Kidney tubule cell (primary cell): ENCODE results near the gene CNTLN.
"Not testable (repeated sequence)": the region's sequence is repeated elsewhere in the genome, so short reads cannot be mapped to it uniquely, and the experiment has no call there.

ENCODE experiments used
- DNase-seq: peaks from one replicate; pipeline ENCODE4 v3.0.0-alpha.2; 2018; ENCODE audit warnings: low spot score

CNTLN gene

GRCh38 chr9:17171309-17172094 lies 36.7 kb downstream of the CNTLN start:
- DNase-seq, result no peak

DNA sequence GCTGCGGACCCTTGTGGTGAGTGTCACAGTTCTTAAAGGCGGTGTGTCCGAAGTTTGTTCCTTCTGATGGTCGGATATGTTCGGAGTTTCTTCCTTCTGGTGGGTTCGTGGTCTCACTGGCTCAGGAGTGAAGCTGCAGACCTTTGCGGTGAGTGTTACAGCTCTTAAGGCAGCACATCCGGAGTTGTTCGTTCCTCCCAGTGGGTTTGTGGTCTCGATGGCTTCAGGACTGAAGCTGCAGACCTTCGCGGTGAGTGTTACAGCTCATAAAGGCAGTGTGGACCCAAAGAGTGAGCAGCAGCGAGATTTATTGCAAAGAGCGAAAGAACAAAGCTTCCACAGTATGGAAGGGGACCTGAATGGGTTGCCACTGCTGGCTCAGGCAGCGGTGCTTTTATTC lies 42.7 kb downstream of the CNTLN start:
- not testable (repeated sequence) for DNase-seq

DNA sequence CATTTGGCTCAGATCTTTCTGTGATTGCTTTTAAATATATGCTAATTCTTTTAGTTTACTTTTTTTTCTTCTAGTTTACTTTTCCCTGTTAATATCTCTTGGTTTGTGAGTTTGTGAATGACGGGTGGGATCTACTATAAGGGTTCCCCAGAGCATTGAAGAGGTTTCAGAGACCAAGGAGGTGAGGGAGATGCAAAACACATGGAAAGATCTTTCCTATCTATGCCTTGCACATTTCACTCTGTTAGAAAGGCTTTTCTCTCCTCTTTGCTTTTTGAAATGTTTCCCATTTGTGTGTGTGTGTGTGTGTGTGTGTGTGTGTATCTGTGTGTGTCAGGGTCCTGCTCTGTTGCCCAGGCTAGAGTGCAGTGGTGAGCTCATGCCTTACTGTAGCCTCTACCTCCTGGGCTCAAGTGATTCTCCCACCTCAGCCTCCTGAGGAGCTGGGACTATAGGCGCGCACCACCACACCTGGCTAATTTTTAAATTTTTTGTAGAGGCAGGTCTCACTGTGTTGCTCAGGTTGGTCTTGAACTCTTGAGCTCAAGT lies 50.7 kb downstream of the CNTLN start:
- DNase-seq, result no peak

GRCh38 chr9:17191082-17191481 lies 56.2 kb downstream of the CNTLN start:
- no peak for DNase-seq

DNA sequence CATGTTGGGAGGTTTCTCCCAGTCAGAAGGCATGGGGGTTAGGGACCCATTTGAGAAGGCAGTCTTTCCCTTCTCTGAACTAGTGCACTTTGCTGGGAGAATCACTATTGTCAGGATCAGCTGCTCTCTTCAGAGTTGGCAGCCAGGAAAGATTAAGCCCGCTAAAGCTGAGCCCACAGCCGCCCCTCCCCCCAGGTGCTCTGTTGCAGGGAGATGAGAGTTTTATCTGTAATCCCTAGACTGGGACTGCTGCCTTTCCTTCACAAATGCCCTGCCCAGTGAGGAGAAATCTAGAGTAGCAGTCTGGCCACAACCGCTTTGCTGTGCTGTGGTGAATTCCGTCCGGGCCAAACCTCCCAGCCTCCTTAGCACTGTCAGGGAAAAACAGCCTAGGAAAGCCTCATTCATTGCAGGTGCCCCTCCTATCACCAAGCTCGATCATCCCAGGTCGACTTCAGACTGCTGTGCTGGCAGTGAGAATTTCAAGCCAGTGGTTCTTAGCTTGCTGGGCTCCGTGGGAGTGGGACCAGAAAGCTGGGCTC lies 69.8 kb downstream of the CNTLN start:
- no peak for DNase-seq

DNA sequence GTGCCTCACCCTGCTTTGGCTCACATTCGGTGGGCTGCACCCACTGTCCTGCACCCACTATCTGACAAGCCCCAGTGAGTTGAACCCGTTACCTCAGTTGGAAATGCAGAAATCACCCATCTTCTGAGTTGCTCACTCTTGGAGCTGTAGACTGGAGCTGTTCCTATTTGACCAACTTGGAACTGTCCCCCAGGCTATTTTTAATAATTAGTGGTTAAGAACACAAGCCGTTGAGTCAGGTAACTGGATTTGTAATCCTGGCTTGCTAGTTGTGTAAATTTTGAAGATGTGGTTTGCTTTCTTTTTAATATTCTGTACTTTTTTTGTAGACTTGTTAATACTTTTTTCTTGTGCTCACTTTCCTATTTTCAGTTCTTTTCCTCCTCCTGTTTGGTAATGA lies 81.2 kb downstream of the CNTLN start:
- no peak for DNase-seq

DNA sequence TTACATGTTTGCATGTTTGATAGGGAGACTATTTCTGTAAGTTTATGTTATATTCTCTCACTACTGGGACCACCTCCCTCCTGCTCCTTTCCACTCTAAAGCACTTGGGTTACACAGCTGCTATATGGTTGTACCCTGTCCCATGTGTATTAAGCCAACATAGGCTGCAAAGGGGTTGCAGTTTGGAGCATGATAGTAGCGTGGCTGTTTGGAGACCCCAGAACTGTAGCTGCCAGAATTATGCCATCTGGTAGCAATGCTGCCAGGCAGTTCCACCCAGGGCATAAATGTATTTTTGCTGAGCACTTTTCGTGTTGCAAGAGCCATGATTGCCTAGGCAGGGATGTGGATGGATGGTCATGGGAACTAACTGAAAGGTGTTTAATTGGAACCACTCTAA lies 81.8 kb downstream of the CNTLN start:
- no peak for DNase-seq

DNA sequence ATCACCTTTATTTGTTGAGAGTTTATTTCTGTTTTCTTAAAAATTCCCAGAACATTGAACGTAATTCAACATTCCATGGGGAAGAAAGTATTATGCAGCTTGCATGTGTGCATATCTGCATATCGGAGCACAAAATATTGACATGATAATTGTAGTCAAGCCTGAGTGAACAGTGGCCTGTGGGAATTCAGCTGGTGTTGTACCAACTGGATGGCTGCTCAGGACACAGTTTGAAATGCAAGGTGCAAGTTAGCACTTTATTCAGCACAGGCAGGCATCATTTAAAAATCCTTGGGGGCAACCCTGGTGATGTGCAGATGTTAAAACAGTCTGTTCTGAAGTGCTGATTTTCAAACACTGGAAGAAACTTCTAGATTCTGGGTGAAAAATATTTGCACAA lies 82.4 kb downstream of the CNTLN start:
- DNase-seq, result no peak

GRCh38 chr9:17219261-17219660 lies 84.4 kb downstream of the CNTLN start:
- no peak for DNase-seq

- DNase-seq, result no peak
Measured at GRCh38 chr9:17222932-17223331, 88.1 kb downstream of the CNTLN start.

DNA sequence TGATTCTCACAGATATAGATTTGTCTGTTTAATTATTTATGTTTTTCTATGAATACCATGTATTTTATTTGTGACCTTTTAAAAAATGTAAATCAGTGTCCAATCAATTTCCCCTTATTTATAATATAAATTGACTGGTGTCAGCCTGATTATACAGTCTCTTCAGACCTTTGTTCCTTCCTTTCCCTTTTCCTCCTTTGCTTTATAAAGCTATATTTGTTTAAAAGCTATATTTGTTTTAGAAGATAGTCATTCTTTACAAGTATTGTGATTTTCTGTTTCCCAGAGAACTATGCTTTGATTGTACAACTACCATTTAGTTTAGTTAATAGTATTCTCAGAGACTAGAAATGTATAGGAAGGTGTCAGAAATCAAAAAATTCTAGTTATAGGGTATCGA lies 90.6 kb downstream of the CNTLN start:
- DNase-seq, result no peak

GRCh38 chr9:17229945-17230560 lies 95.2 kb downstream of the CNTLN start:
- no peak for DNase-seq

- DNase-seq, result peak; percentile 3
Measured at GRCh38 chr9:17230646-17231045, 95.8 kb downstream of the CNTLN start.

- DNase-seq, result no peak
Measured at GRCh38 chr9:17236147-17236546, 101.3 kb downstream of the CNTLN start.

DNA sequence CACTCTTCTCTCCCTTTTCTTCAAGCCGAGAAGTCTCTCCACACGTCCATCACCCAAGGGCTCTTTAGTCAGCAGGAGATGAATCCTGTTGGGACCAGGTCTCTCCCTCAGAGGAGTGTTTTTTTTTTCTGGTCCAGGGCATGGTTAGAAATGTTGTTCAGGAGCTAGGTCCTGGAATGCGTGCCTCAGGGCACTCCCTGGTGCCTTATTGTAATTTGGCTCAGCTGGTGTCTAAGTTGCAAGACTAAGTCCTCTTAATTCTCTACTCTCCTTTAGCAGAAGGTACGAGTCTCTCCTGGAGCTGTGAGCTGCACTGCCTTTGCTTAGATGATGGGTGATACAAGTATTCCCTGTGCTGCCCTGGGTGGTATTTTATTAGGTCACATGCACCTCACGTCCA lies 111.9 kb downstream of the CNTLN start:
- DNase-seq, result no peak

- DNase-seq, result no peak
Measured at GRCh38 chr9:17251100-17251499, 116.3 kb downstream of the CNTLN start.

DNA sequence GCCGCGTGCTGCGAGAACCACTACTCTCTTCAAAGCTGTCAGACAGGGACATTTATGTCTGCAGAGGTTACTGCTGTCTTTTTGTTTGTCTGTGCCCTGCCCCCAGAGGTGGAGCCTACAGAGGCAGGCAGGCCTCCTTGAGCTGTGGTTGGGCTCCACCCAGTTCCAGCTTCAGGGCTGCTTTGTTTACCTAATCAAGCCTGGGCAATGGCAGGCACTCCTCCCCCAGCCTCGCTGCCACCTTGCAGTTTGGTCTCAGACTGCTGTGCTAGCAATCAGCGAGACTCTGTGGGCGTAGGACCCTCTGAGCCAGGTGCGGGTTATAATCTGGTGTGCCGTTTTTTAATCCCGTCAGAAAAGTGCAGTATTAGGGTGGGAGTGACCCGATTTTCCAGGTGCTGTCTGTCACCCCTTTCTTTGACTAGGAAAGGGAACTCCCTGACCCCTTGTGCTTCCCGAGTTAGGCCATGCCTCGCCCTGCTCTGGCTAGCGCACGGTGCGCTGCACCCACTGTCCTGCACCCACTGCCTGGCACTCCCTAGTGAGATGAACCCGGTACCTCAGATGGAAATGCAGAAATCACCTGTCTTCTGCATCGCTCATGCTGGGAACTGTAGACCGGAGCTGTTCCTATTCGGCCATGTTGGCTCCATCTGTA lies 133.8 kb downstream of the CNTLN start:
- not testable (repeated sequence) for DNase-seq

- no peak for DNase-seq
Measured at GRCh38 chr9:17269799-17270198, 135.0 kb downstream of the CNTLN start.

GRCh38 chr9:17272536-17272935 lies 137.7 kb downstream of the CNTLN start:
- DNase-seq, result no peak

DNA sequence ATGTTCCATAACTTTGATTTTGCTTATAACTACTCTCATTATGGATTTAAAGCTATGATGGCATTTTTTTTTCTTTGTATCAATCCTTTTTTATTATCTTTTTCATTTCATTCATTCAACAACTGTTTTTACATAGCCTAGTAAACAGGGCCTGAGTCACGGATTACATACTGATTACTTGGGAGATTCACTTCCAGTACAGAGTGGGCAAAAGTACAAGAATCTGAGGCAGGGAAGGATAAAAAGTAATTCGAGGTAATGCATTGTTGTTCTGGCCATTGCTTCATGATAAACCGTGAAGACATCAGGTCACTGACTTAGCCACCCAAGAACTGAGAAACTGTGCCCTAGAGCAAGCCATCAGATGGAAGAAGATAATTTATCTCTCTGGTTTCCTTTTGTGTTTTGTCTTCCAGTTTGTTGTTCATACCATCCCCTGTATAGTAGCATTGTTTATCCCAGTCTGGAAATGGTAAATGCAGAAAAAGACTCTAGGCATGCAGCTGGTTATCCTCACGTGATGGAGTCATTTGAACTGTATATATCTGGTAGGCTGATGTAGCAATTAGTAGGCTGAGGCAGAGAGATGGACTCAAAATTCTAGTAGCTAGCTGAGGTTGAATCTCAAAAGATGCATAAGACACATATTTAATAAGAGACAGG lies 145.6 kb downstream of the CNTLN start:
- DNase-seq, result no peak

DNA sequence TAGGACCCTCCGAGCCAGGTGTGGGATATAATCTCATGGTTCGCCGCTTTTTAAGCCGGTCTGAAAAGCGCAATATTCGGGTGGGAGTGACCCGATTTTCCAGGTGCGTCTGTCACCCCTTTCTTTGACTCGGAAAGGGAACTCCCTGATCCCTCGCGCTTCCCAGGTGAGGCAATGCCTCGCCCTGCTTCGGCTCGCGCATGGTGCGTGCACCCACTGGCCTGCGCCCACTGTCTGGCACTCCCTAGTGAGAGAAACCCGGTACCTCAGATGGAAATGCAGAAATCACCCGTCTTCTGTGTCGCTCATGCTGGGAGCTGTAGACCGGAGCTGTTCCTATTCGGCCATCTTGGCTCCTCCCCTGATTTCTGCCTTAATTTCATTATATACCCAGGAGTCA lies 155.8 kb downstream of the CNTLN start:
- not testable (repeated sequence) for DNase-seq

- DNase-seq, result peak; percentile 63
Measured at GRCh38 chr9:17291766-17292165, 156.9 kb downstream of the CNTLN start.
